HEK293 (cell line): ENCODE results near the gene CDX4.

Experiments used
- CTCF ChIA-PET: fragments of 350-600 bp; formaldehyde crosslinking; extraction: SDS; loops from one replicate; lab custom pipeline; 2021; ENCODE audit warnings: antibody characterized with exemption; lab: Yijun Ruan, JAX
- POLR2A ChIA-PET: fragments of 300-600 bp; formaldehyde crosslinking; extraction: SDS; loops from one replicate; lab custom pipeline; 2020; ENCODE audit warnings: antibody characterized with exemption, inconsistent platforms; lab: Yijun Ruan, JAX
- H3K27ac ChIP-seq: fragments of 200-500 bp; sonication (Bioruptor generic); 2 replicates; pipeline ENCODE4 v1.5.1; 2014; ENCODE audit warnings: low read depth, low read length, control low read depth, inconsistent platforms; ENCODE audit errors: extremely low read depth
- H3K36me3 ChIP-seq, 2 experiments: fragments of 200-500 bp in 1 of 2; sonication (Bioruptor generic) in 1 of 2; 1 replicate in 1 of 2; 2 replicates in 1 of 2; pipeline ENCODE4 v1.5.1; 2014 to 2017; ENCODE audit warnings: inconsistent platforms in 2 of 2, low read length in 2 of 2; ENCODE audit not compliant: control insufficient read depth in 2 of 2, insufficient read depth in 1 of 2
- H3K4me1 ChIP-seq: fragments of 200-500 bp; sonication (Bioruptor generic); 2 replicates; pipeline ENCODE4 v1.5.1; 2014; ENCODE audit warnings: mild to moderate bottlenecking, low read length, inconsistent platforms; ENCODE audit not compliant: control insufficient read depth, insufficient read depth
- H3K4me3 ChIP-seq: 2 replicates; pipeline ENCODE4 v1.5.1; 2011; ENCODE audit warnings: low read depth, mild to moderate bottlenecking, control low read depth, low read length, moderate library complexity
- H3K9me3 ChIP-seq: fragments of 200-500 bp; sonication (Bioruptor generic); 2 replicates; pipeline ENCODE4 v1.5.1; 2014; ENCODE audit warnings: low read depth, low read length, inconsistent platforms; ENCODE audit not compliant: control insufficient read depth, insufficient read depth
- GLIS1 ChIP-seq: fragments of 450-650 bp; formaldehyde crosslinking; IDR thresholded peaks from 2 replicates; pipeline ENCODE4 v1.5.1; 2016; ENCODE audit warnings: missing biosample characterization, missing genetic modification characterization
- KLF1 ChIP-seq: fragments of 450-650 bp; formaldehyde crosslinking; IDR thresholded peaks from 2 replicates; pipeline ENCODE4 v1.5.1; 2016; ENCODE audit warnings: missing biosample characterization, missing genetic modification characterization
- PBX3 ChIP-seq: sonication (generic); formaldehyde crosslinking; IDR thresholded peaks from 2 replicates; pipeline ENCODE4 v1.8.1; 2022; ENCODE audit warnings: mild to moderate bottlenecking, moderate library complexity, missing genetic modification reagents
- PRDM2 ChIP-seq: fragments of 450-650 bp; formaldehyde crosslinking; IDR thresholded peaks from 2 replicates; pipeline ENCODE4 v1.5.1; 2016; ENCODE audit warnings: missing biosample characterization, missing genetic modification characterization, borderline replicate concordance
- ZNF10 ChIP-seq: fragments of 450-650 bp; formaldehyde crosslinking; IDR thresholded peaks from 2 replicates; pipeline ENCODE4 v1.5.1; 2017; ENCODE audit warnings: missing biosample characterization, missing genetic modification characterization
- ZNF133 ChIP-seq: fragments of 450-650 bp; formaldehyde crosslinking; IDR thresholded peaks from 2 replicates; pipeline ENCODE4 v1.5.1; 2016; ENCODE audit warnings: missing biosample characterization, missing genetic modification characterization
- ZNF18 ChIP-seq: fragments of 450-650 bp; formaldehyde crosslinking; IDR thresholded peaks from 2 replicates; pipeline ENCODE4 v1.5.1; 2016; ENCODE audit warnings: missing biosample characterization, missing genetic modification characterization
- ZNF23 ChIP-seq: fragments of 450-650 bp; formaldehyde crosslinking; IDR thresholded peaks from 2 replicates; pipeline ENCODE4 v1.5.1; 2016; ENCODE audit warnings: missing biosample characterization, missing genetic modification characterization, borderline replicate concordance
- ZNF248 ChIP-seq: fragments of 450-650 bp; formaldehyde crosslinking; IDR thresholded peaks from 2 replicates; pipeline ENCODE4 v1.5.1; 2017; ENCODE audit warnings: missing biosample characterization, missing genetic modification characterization
- ZNF560 ChIP-seq: fragments of 450-650 bp; formaldehyde crosslinking; IDR thresholded peaks from 2 replicates; pipeline ENCODE4 v1.5.1; 2017; ENCODE audit warnings: missing biosample characterization, missing genetic modification characterization, borderline replicate concordance
- ZNF571 ChIP-seq: fragments of 450-650 bp; formaldehyde crosslinking; IDR thresholded peaks from 2 replicates; pipeline ENCODE4 v1.5.0; 2017; ENCODE audit warnings: missing biosample characterization, missing genetic modification characterization
- ZNF747 ChIP-seq: fragments of 450-650 bp; formaldehyde crosslinking; IDR thresholded peaks from 2 replicates; pipeline ENCODE4 v1.5.1; 2016; ENCODE audit warnings: missing biosample characterization, missing genetic modification characterization
- ZNF791 ChIP-seq: fragments of 450-650 bp; formaldehyde crosslinking; IDR thresholded peaks from 2 replicates; pipeline ENCODE4 v1.5.1; 2016; ENCODE audit warnings: missing biosample characterization, missing genetic modification characterization
- ZSCAN18 ChIP-seq: fragments of 450-650 bp; formaldehyde crosslinking; IDR thresholded peaks from 2 replicates; pipeline ENCODE4 v1.5.1; 2016; ENCODE audit warnings: missing biosample characterization, missing genetic modification characterization
- ZSCAN5A ChIP-seq: fragments of 450-650 bp; formaldehyde crosslinking; IDR thresholded peaks from 2 replicates; pipeline ENCODE4 v1.5.1; 2016; ENCODE audit warnings: missing biosample characterization, missing genetic modification characterization
- TF ChIP-seq, protein P1 (sequence below): fragments of 450-650 bp; formaldehyde crosslinking; IDR thresholded peaks from 2 replicates; pipeline ENCODE4 v1.5.1; 2016; ENCODE audit warnings: missing biosample characterization, missing genetic modification characterization
- TF ChIP-seq, protein P2 (sequence below): fragments of 450-650 bp; formaldehyde crosslinking; IDR thresholded peaks from 2 replicates; pipeline ENCODE4 v1.5.1; 2016; ENCODE audit warnings: missing biosample characterization, missing genetic modification characterization, low read depth

Gene CDX4

DNA sequence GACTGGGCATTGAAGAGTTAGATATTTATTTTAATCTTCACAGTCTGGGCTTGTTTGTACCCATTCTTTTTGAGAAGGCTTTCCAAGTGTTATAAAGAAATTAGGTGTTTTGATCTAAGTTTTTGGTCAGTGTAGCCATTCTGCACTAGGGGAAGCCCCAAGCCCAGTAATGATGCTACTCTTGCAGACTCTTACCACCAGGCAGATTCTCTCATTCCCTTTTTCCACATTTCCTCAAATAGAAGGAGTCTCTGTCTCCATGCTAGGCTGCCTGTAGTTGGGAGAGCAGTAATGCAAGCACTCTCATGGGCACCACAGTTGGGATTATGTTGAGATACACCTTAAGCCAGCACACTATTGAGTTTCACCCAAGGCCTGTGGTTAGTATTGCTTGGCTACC, 21.5 kb downstream of the CDX4 start (continued):
- TF ChIP-seq, protein P1, sequence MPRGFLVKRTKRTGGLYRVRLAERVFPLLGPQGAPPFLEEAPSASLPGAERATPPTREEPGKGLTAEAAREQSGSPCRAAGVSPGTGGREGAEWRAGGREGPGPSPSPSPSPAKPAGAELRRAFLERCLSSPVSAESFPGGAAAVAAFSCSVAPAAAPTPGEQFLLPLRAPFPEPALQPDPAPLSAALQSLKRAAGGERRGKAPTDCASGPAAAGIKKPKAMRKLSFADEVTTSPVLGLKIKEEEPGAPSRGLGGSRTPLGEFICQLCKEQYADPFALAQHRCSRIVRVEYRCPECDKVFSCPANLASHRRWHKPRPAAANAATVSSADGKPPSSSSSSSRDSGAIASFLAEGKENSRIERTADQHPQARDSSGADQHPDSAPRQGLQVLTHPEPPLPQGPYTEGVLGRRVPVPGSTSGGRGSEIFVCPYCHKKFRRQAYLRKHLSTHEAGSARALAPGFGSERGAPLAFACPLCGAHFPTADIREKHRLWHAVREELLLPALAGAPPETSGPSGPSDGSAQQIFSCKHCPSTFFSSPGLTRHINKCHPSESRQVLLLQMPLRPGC, result no peak

GRCh38 chrX:73478961-73479360, 32.1 kb downstream of the CDX4 start:
- TF ChIP-seq ZNF747 (tag by site-specific recombination) (no peak), ZNF23 (tag by site-specific recombination) (no peak), ZNF18 (tag by site-specific recombination) (no peak), ZSCAN18 (tag by site-specific recombination) (no peak)
- TF ChIP-seq, all 188 proteins: peak for 0
- Histone ChIP-seq H3K9me3 (no peaks in the 10 kb centered on the region; the same call in 1 of the 2 replicates), H3K4me3 (no peak overlapping the region), H3K27ac (no peak overlapping the region), H3K4me1 (no peaks in the 10 kb centered on the region), H3K36me3 (no peaks in the 10 kb centered on the region)
- CTCF ChIA-PET, result no interaction called here
- POLR2A ChIA-PET, result interaction anchor here (0.6 kb wide), 1 partner anchor 502 kb away, joined by 4 read pairs; no protein-coding TSS in a partner anchor

GRCh38 chrX:73481521-73481920, 34.7 kb downstream of the CDX4 start:
- TF ChIP-seq ZNF248 (no peak), GLIS1 (tag by site-specific recombination) (no peak), ZNF791 (tag by site-specific recombination) (no peak), ZNF133 (tag by site-specific recombination) (no peak), ZNF10 (tag by site-specific recombination) (no peak), ZNF571 (tag by site-specific recombination) (no peak), ZNF560 (tag by site-specific recombination) (no peak), PBX3 (CRISPR knock-in tag) (no peak), KLF1 (tag by site-specific recombination) (no peak), ZSCAN5A (no peak), PRDM2 (tag by site-specific recombination) (no peak)
- TF ChIP-seq, protein P2, sequence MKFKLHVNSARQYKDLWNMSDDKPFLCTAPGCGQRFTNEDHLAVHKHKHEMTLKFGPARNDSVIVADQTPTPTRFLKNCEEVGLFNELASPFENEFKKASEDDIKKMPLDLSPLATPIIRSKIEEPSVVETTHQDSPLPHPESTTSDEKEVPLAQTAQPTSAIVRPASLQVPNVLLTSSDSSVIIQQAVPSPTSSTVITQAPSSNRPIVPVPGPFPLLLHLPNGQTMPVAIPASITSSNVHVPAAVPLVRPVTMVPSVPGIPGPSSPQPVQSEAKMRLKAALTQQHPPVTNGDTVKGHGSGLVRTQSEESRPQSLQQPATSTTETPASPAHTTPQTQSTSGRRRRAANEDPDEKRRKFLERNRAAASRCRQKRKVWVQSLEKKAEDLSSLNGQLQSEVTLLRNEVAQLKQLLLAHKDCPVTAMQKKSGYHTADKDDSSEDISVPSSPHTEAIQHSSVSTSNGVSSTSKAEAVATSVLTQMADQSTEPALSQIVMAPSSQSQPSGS, result no peak
- Histone ChIP-seq H3K9me3 (no peaks in the 10 kb centered on the region; the same call in none of the 2 replicates), H3K4me1 (no peaks in the 10 kb centered on the region), H3K27ac (no peak overlapping the region), H3K36me3 (no peaks in the 10 kb centered on the region), H3K4me3 (no peak overlapping the region)
- ChIA-PET POLR2A (no interaction called here), CTCF (no interaction called here)
